LNCAP (cell line): Measurements from ENCODE around the gene CORO7.

Source experiments
- CTCF ChIP-seq: fragments of 450-650 bp; IDR thresholded peaks from 2 replicates; pipeline ENCODE4 v1.5.1; 2017; ENCODE audit warnings: mild to moderate bottlenecking

Gene CORO7

GRCh38 chr16:4411684-4412083 is 4.7 kb downstream of the CORO7 start:
- no peak for TF ChIP-seq CTCF

GRCh38 chr16:4410335-4411075 is 5.9 kb downstream of the CORO7 start:
- no peak for TF ChIP-seq CTCF

- TF ChIP-seq CTCF = peak; percentile 14; the same call in 1 of the 2 replicates
Measured at GRCh38 chr16:4409081-4409932, 7.1 kb downstream of the CORO7 start.

- no peak for TF ChIP-seq CTCF
Measured at GRCh38 chr16:4408323-4408690, 8.1 kb downstream of the CORO7 start.

GRCh38 chr16:4407543-4408322 is 8.7 kb downstream of the CORO7 start:
- TF ChIP-seq CTCF = no peak

GRCh38 chr16:4404967-4405696 is 11.3 kb downstream of the CORO7 start:
- TF ChIP-seq CTCF = no peak
